ENCODE measurements around the gene NFE2.

NFE2 gene

DNA sequence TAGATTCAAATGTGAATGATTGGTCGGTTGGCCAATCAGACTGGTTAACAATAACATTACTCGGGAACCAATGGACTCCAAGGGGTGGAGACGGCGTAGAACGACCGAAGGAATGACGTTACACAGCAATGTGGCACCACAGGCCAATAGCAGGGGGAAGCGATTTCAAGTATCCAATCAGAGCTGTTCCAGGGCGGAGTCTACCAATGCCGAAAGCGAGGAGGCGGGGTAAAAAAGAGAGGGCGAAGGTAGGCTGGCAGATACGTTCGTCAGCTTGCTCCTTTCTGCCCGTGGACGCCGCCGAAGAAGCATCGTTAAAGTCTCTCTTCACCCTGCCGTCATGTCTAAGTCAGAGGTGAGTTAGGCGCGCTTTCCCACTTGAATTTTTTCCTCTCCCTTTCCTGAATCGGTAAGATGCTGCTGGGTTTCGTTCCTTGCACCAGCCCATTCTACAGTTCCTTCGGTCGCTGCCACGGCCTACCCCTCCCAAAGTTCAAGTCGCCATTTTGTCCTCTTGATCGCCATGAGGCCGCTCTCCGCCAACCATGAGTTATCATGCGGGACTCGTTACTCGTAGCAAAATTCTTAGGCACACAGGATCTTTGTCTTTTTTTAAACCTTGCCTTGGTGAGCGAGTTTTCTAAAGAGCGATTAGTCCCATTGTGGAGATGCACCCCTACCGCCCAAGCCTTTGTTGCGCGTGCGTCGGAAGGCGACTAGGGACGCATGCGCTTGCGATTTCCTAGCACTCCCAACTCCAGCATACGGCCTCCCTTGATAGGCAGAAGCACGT, 20.2 kb downstream of the NFE2 start, which contains the start of gene HNRNPA1:
HNRNPA1 (plus strand) TSS at position 259 of the 793 bp plus-strand sequence; CDS start at position 341, 82 bp downstream.
- TF ChIP-seq, protein P1, sequence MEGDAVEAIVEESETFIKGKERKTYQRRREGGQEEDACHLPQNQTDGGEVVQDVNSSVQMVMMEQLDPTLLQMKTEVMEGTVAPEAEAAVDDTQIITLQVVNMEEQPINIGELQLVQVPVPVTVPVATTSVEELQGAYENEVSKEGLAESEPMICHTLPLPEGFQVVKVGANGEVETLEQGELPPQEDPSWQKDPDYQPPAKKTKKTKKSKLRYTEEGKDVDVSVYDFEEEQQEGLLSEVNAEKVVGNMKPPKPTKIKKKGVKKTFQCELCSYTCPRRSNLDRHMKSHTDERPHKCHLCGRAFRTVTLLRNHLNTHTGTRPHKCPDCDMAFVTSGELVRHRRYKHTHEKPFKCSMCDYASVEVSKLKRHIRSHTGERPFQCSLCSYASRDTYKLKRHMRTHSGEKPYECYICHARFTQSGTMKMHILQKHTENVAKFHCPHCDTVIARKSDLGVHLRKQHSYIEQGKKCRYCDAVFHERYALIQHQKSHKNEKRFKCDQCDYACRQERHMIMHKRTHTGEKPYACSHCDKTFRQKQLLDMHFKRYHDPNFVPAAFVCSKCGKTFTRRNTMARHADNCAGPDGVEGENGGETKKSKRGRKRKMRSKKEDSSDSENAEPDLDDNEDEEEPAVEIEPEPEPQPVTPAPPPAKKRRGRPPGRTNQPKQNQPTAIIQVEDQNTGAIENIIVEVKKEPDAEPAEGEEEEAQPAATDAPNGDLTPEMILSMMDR (IDR thresholded peaks at IDR 0.05; ENCODE audit: insufficient read depth, low read length, poor library complexity, severe bottlenecking) = no peak
- H3K4me3 ChIP-seq (replicated peaks; ENCODE audit: low read depth, low read length) = peak within 1 kb of the TSS; percentile 100
- no peaks in the 10 kb centered on the region for H3K27me3 ChIP-seq (replicated peaks; ENCODE audit: control insufficient read depth, insufficient read depth, low read length)
- peaks cover 13% of the 10 kb centered on the region for H3K36me3 ChIP-seq (ENCODE audit: control insufficient read depth, insufficient read depth, low read length)
- peak; percentile 91 for DNase-seq (ENCODE audit: extremely low read depth, insufficient read length)

DNA sequence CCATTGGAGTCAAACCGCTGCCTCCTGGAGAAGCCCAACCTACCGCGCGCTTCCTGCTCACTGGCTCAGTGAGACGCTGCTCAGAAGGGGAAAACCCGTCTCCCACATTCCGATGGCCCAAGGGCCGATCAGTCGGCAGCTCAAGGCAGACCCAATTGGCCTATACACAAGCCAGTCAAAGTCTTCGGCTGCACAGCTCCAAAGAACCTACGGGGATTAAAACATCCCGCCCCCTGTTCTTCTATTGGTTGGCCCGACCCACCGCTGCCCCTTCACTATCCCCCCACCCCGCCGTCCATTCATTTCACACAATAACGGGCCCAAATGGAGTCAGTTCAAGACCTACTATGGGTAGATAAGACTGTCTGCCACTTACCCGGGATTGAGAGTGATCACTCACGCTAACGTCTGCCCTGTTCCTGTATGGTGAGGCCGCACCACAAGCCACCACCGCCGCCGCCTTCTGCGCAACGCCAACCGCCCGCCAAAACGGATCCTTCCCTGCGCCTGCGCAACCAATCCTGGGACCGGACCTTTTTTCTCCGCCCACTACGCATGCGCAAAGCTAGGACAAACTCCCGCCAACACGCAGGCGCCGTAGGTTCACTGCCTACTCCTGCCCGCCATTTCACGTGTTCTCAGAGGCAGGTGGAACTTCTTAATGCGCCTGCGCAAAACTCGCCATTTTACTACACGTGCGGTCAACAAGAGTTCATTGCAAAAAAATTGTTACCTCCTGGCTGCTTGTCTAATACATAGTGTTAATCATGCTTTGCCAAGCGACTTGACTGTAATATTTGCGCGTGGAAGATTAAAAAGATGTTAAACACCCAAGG, 21.0 kb downstream of the NFE2 start, which contains the start of gene CBX5:
CBX5 (minus strand) TSS at position 491 of the 836 bp plus-strand sequence. CDS start 22,472 bp downstream, outside the sequence.
- DNase-seq (ENCODE audit: extremely low read depth, insufficient read length) = peak; percentile 95
- Histone ChIP-seq H3K27me3 (replicated peaks; ENCODE audit: control insufficient read depth, insufficient read depth, low read length) (no peaks in the 10 kb centered on the region), H3K36me3 (ENCODE audit: control insufficient read depth, insufficient read depth, low read length) (peaks cover 10% of the 10 kb centered on the region), H3K4me3 (replicated peaks; ENCODE audit: low read depth, low read length) (peak within 1 kb of the TSS; percentile 100)
- TF ChIP-seq, protein P1 (IDR thresholded peaks at IDR 0.05; ENCODE audit: insufficient read depth, low read length, poor library complexity, severe bottlenecking) = no peak

DNA sequence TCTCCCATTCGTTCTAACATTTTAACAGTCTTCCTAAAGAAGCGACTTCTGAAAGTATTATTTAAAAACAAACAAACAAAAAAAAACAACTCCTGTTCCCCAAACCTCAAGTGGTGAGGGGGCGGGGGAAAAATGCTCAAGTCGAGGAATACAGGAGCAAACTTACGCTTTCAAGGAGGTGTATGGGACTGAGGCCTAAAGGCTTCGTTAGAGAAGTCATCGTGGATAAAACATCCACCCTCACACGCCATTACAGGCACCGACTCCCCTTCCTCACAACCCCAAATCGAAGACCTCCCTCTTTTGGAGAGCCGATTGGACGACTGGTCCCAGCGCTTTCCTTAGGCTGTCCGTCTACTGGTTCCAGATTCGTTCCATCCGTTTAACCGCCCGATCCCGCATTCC, 21.6 kb downstream of the NFE2 start:
- TF ChIP-seq, protein P1 (IDR thresholded peaks at IDR 0.05; ENCODE audit: insufficient read depth, low read length, poor library complexity, severe bottlenecking) = no peak
- no peak for DNase-seq (ENCODE audit: extremely low read depth, insufficient read length)
- Histone ChIP-seq H3K36me3 (ENCODE audit: control insufficient read depth, insufficient read depth, low read length) (peaks cover 10% of the 10 kb centered on the region), H3K4me3 (replicated peaks; ENCODE audit: low read depth, low read length) (peak overlapping the region; percentile 100), H3K27me3 (replicated peaks; ENCODE audit: control insufficient read depth, insufficient read depth, low read length) (no peaks in the 10 kb centered on the region)

DNA sequence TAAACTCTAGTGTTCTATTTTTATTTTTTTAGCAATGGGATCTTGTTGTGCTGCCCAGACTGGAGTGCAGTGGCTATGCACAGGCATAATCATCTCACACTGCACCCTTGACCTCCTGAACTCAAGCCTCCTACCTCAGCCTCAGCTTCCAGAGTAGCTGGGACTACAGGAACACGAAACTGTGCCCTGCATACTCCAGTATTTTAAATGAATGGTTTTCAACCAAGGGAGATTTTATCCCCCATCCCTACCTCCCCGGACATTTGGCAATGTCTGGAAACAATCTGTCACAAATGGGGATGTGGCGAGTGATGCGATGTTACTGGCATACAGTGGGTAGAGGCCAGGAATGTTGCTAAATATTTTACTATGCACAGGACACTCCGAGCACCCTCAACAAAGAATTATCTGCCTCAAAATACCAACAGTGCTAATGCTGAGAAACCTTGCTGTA, 23.0 kb downstream of the NFE2 start:
- H3K27me3 ChIP-seq (replicated peaks; ENCODE audit: control insufficient read depth, insufficient read depth, low read length) = no peaks in the 10 kb centered on the region
- peak overlapping the region; percentile 100 for H3K4me3 ChIP-seq (replicated peaks; ENCODE audit: low read depth, low read length)
- TF ChIP-seq, protein P1 (IDR thresholded peaks at IDR 0.05; ENCODE audit: insufficient read depth, low read length, poor library complexity, severe bottlenecking) = no peak
- DNase-seq (ENCODE audit: extremely low read depth, insufficient read length) = no peak
- H3K36me3 ChIP-seq (ENCODE audit: control insufficient read depth, insufficient read depth, low read length) = peaks cover 4% of the 10 kb centered on the region

DNA sequence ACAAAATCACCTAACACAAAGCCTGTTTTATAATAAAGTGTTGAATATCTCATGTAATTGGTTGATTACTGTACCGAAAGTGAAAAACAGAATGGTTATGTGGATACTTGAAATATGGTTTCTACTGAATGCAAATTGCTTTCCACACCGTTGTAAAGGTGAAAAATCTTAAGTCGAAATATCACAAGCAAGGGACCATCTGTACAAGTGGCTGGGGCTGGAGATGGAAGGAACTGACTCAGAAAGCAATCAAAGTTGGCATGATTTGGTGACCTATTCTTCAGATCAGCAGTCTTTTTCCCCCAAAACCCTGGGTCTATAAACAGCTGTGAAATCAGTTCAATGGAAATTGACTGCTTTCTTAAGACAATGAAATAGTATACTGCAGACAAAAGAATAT, 24.4 kb downstream of the NFE2 start:
- TF ChIP-seq, protein P1 (IDR thresholded peaks at IDR 0.05; ENCODE audit: insufficient read depth, low read length, poor library complexity, severe bottlenecking) = no peak
- no peaks in the 10 kb centered on the region for H3K27me3 ChIP-seq (replicated peaks; ENCODE audit: control insufficient read depth, insufficient read depth, low read length)
- DNase-seq (ENCODE audit: extremely low read depth, insufficient read length) = no peak
- no peaks in the 10 kb centered on the region; the same call in 1 of the 2 replicates for H3K36me3 ChIP-seq (ENCODE audit: control insufficient read depth, insufficient read depth, low read length)
- H3K4me3 ChIP-seq (replicated peaks; ENCODE audit: low read depth, low read length) = no peak overlapping the region

Data from GM06990 (cell line).